HCT116 (cell line): ENCODE results near the gene DDX24. TPM values are rescaled to one million over a fixed set of nuclear protein-coding genes. Genes with fewer than 3 reads are reported as not detected.

Experiments used
- ATAC-seq: fragments of 200-7000 bp; cut with Tn5 transposase; 2 replicates; pipeline ENCODE4 v1.9.1; 2020; ENCODE audit warnings: mild to moderate bottlenecking, moderate library complexity
- BruUV-seq: library from RNA; stranded (reverse); fragments of 400-500 nt; replicated peaks from 2 replicates; lab custom pipeline; 2021; lab: Mats Ljungman, UMichigan
- CTCF ChIA-PET: fragments of 300-600 bp; sonication (Branson Sonifier 250); formaldehyde crosslinking; loops from one replicate; lab custom pipeline; 2021; ENCODE audit warnings: antibody characterized with exemption; lab: Charles Lee
- POLR2A ChIA-PET: fragments of 300-600, 350-600 bp; sonication (Branson Sonifier 250); formaldehyde crosslinking; loops from one replicate; lab custom pipeline; 2021; ENCODE audit warnings: antibody characterized with exemption; lab: Charles Lee
- RAD21 ChIA-PET, 2 experiments: fragments of 300-600 bp; sonication (Branson Sonifier 250); formaldehyde crosslinking; loops; one replicate each; lab custom pipeline; 2023; ENCODE audit warnings: low total read pairs in 2 of 2; ENCODE audit not compliant: uncharacterized antibody in 2 of 2, unreplicated experiment in 2 of 2, low non-redundant PET in 1 of 2; lab: Charles Lee
- DNase-seq: peaks from one replicate; pipeline ENCODE4 v3.0.0-alpha.2; 2010; ENCODE audit warnings: low read depth, low spot score
- H2AFZ ChIP-seq: fragments of 200-600 bp; shearing (Covaris generic), sonication (generic); 2 replicates; pipeline ENCODE4 v1.6.1; 2017; ENCODE audit warnings: low read depth, mixed run types, mixed read lengths, antibody characterized with exemption, low read length; ENCODE audit not compliant: poor library complexity, severe bottlenecking
- H3K27ac ChIP-seq: 2 replicates; pipeline ENCODE4 v1.5.1; 2012; ENCODE audit warnings: low read depth, low read length
- H3K27me3 ChIP-seq: fragments of 200-600 bp; sonication (generic); 2 replicates; pipeline ENCODE4 v1.6.1; 2016; ENCODE audit warnings: mixed run types, low read length, mixed read lengths; ENCODE audit not compliant: insufficient read depth
- H3K36me3 ChIP-seq, 2 experiments: fragments of 200-500 bp in 1 of 2; fragments of 200-600 bp in 1 of 2; sonication (Bioruptor generic) in 1 of 2; sonication (generic) in 1 of 2; 2 replicates each; pipeline versions ENCODE4 v1.5.1 to v1.6.1; 2014 to 2016; ENCODE audit warnings: low read length in 2 of 2, inconsistent platforms in 1 of 2, mixed read lengths in 1 of 2, mixed run types in 1 of 2; ENCODE audit not compliant: insufficient read depth in 2 of 2, control insufficient read depth in 1 of 2
- H3K4me1 ChIP-seq, 2 experiments: fragments of 200-600 bp in 1 of 2; sonication (generic) in 1 of 2; 2 replicates each; pipeline versions ENCODE4 v1.5.1 to v1.6.1; 2012 to 2017; ENCODE audit warnings: low read length in 2 of 2, inconsistent platforms in 1 of 2, mild to moderate bottlenecking in 1 of 2, mixed read lengths in 1 of 2, mixed run types in 1 of 2, moderate library complexity in 1 of 2; ENCODE audit not compliant: insufficient read depth in 2 of 2, control insufficient read depth in 1 of 2
- H3K4me2 ChIP-seq: fragments of 200-600 bp; sonication (generic); 2 replicates; pipeline ENCODE4 v1.6.1; 2017; ENCODE audit warnings: mixed run types, low read length, mixed read lengths
- H3K4me3 ChIP-seq, 2 experiments: fragments of 200-600 bp in 1 of 2; sonication (generic) in 1 of 2; replicated peaks in 1 of 2; 2 replicates each; pipeline ENCODE4 v1.5.1; 2011 to 2016; ENCODE audit warnings: low read length in 2 of 2, control low read depth in 1 of 2, low read depth in 1 of 2, mild to moderate bottlenecking in 1 of 2, mixed read lengths in 1 of 2, mixed run types in 1 of 2
- H3K79me2 ChIP-seq: fragments of 200-600 bp; sonication (generic); 2 replicates; pipeline ENCODE4 v1.6.1; 2017; ENCODE audit warnings: mild to moderate bottlenecking, mixed run types, low read length, moderate library complexity, mixed read lengths; ENCODE audit not compliant: insufficient read depth
- H3K9ac ChIP-seq: fragments of 200-600 bp; sonication (generic); 2 replicates; pipeline ENCODE4 v1.6.1; 2016; ENCODE audit warnings: low read length, mixed read lengths
- H3K9me2 ChIP-seq: fragments of 200-600 bp; sonication (generic), shearing (Covaris generic); 2 replicates; pipeline ENCODE4 v1.6.1; 2017; ENCODE audit warnings: mixed run types, mild to moderate bottlenecking, moderate library complexity; ENCODE audit not compliant: insufficient read depth
- H3K9me3 ChIP-seq, 2 experiments: fragments of 200-500 bp in 1 of 2; fragments of 200-600 bp in 1 of 2; sonication (Bioruptor generic) in 1 of 2; sonication (generic) in 1 of 2; 2 replicates each; pipeline ENCODE4 v1.6.1; 2014 to 2017; ENCODE audit warnings: low read length in 2 of 2, mixed read lengths in 2 of 2, inconsistent platforms in 1 of 2, low read depth in 1 of 2, mild to moderate bottlenecking in 1 of 2, mixed run types in 1 of 2, moderate library complexity in 1 of 2; ENCODE audit not compliant: control insufficient read depth in 1 of 2, insufficient read depth in 1 of 2
- H4K20me1 ChIP-seq: fragments of 200-600 bp; sonication (generic), shearing (Covaris generic); 2 replicates; pipeline ENCODE4 v1.6.1; 2017; ENCODE audit warnings: mixed run types, mild to moderate bottlenecking, moderate library complexity; ENCODE audit not compliant: insufficient read depth
- CEBPB ChIP-seq: IDR thresholded peaks from 2 replicates; pipeline ENCODE4 v1.6.1; 2012; ENCODE audit warnings: low read depth
- ELF1 ChIP-seq: IDR thresholded peaks from 2 replicates; pipeline ENCODE4 v1.6.1; 2012; ENCODE audit warnings: low read depth, borderline replicate concordance
- EZH2phosphoT487 ChIP-seq: fragments of 200-600 bp; IDR thresholded peaks from 2 replicates; pipeline ENCODE4 v1.6.1; 2018; ENCODE audit warnings: antibody characterized with exemption, borderline replicate concordance
- FOSL1 ChIP-seq: IDR thresholded peaks from 2 replicates; pipeline ENCODE4 v1.6.1; 2012; ENCODE audit warnings: low read depth
- POLR2A ChIP-seq: IDR thresholded peaks from 2 replicates; pipeline ENCODE4 v1.7.0; 2011; ENCODE audit warnings: borderline replicate concordance; ENCODE audit not compliant: insufficient read depth, insufficient read length; ENCODE audit errors: extremely low read depth
- POLR2AphosphoS5 ChIP-seq: IDR thresholded peaks from 2 replicates; pipeline ENCODE4 v1.6.1; 2011; ENCODE audit warnings: mild to moderate bottlenecking, low read depth, low read length, moderate library complexity
- SP1 ChIP-seq: IDR thresholded peaks from 2 replicates; pipeline ENCODE4 v1.6.1; 2012; ENCODE audit warnings: low read depth
- SRF ChIP-seq: IDR thresholded peaks from 2 replicates; pipeline ENCODE4 v1.6.1; 2012; ENCODE audit warnings: low read depth
- TCF7L2 ChIP-seq: IDR thresholded peaks from 2 replicates; pipeline ENCODE4 v1.7.0; 2011; ENCODE audit warnings: borderline replicate concordance, inconsistent platforms; ENCODE audit not compliant: insufficient read depth, insufficient read length; ENCODE audit errors: extremely low read depth
- YY1 ChIP-seq: IDR thresholded peaks from 2 replicates; pipeline ENCODE4 v1.6.1; 2011; ENCODE audit warnings: low read length, low read depth, moderate library complexity, mild to moderate bottlenecking; ENCODE audit not compliant: insufficient replicate concordance; ENCODE audit errors: extremely low read depth
- ZFX ChIP-seq: fragments of 450-650 bp; IDR thresholded peaks from 2 replicates; pipeline ENCODE4 v1.6.1; 2017
- intact Hi-C: fragments of 100-400 bp; cut with micrococcal nuclease; formaldehyde crosslinking; loops from 2 replicates; pipeline ENCODE4 v1.10.0; 2022
- total RNA-seq: library from RNA; stranded (reverse); gene quantifications from one replicate; pipeline ENCODE4 v1.2.1, GENCODE V29; 2021; ENCODE audit not compliant: unreplicated experiment
- TF ChIP-seq, protein P1 (sequence below): IDR thresholded peaks from 2 replicates; pipeline ENCODE4 v1.6.1; 2012

DDX24 gene
- total RNA-seq, 1 experiment from 2014 or later: 169 TPM

DNA sequence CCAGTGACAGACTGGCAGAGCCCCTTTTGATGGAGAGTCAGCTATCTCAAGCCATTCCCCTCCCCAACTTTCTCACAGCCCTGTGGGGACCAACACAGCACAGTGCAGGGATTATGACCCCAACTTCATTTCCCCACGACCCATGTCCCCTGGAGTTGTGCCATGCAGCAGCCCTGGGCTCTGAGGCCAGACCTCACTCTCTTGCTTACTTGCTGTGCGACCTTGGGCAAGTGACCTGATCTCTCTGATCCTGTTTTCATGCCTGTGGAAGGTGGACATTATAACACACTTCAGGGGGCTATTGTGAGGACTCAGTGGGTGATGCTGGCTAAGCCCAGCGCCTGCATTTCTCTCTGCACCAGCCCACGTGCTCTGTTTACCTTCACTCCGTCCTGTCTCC lies 40.8 kb downstream of the DDX24 start:
- Histone ChIP-seq H3K4me2 (no peak overlapping the region), H3K4me1 (peaks cover 3 to 10% of the 10 kb centered on the region in 2 experiments; a peak in 3 of 4 replicates), H3K27ac (no peak overlapping the region), H2AFZ (no peak overlapping the region), H3K79me2 (no peaks in the 10 kb centered on the region), H3K9me2 (no peaks in the 10 kb centered on the region), H3K9ac (no peak overlapping the region), H3K27me3 (no peaks in the 10 kb centered on the region), H3K36me3 (peaks cover 0 to 2% of the 10 kb centered on the region in 2 experiments; a peak in 3 of 4 replicates), H4K20me1 (no peaks in the 10 kb centered on the region), H3K4me3 (no peak overlapping the region), H3K9me3 (no peaks in the 10 kb centered on the region)
- intact Hi-C loops: no loop called here
- DNase-seq: no peak
- BruUV-seq: no TSS peak
- no peak for ATAC-seq
- ChIA-PET RAD21 (no interaction called here), POLR2A (no interaction called here), CTCF (no interaction called here)
- no peak for TF ChIP-seq POLR2A
- no peak for TF ChIP-seq ZFX
- TF ChIP-seq POLR2AphosphoS5: no peak
- TF ChIP-seq FOSL1: no peak
- no peak for TF ChIP-seq YY1
- TF ChIP-seq SP1: no peak
- no peak for TF ChIP-seq CEBPB
- TF ChIP-seq SRF: no peak
- no peak for TF ChIP-seq EZH2phosphoT487
- TF ChIP-seq, protein P1, sequence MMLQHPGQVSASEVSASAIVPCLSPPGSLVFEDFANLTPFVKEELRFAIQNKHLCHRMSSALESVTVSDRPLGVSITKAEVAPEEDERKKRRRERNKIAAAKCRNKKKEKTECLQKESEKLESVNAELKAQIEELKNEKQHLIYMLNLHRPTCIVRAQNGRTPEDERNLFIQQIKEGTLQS: no peak
- no peak for TF ChIP-seq TCF7L2
- TF ChIP-seq ELF1: no peak
